ENCODE measurements around the gene NCOA7. TPM values are rescaled to one million over a fixed set of nuclear protein-coding genes. Genes with fewer than 3 reads are reported as not detected.

NCOA7 gene
- total RNA-seq, 1 experiment from 2014 or later = 9.4 TPM

GRCh38 chr6:125955973-125956372 lies 165.2 kb downstream of the NCOA7 start:
- Histone ChIP-seq H2AK5ac (ENCODE audit: insufficient read length, low read length) (no peak overlapping the region), H3K9ac (ENCODE audit: extremely low read depth, insufficient read length, low read length) (no peak overlapping the region), H3K79me2 (ENCODE audit: insufficient read depth, low read length) (no peaks in the 10 kb centered on the region), H3K18ac (ENCODE audit: insufficient read length, low read depth, low read length) (no peak overlapping the region), H3K23ac (ENCODE audit: insufficient read length, low read depth, low read length) (no peak overlapping the region), H3K27me3 (ENCODE audit: insufficient read depth, low read length) (no peaks in the 10 kb centered on the region), H3T11ph (ENCODE audit: low read length) (no peak overlapping the region), H4K8ac (replicated peaks; ENCODE audit: insufficient read length, low read depth, low read length) (no peak overlapping the region), H2BK20ac (ENCODE audit: low read depth, low read length, poor library complexity, severe bottlenecking) (no peak overlapping the region), H2BK5ac (ENCODE audit: insufficient read length, low read length) (no peak overlapping the region), H4K91ac (ENCODE audit: insufficient read length, low read depth, low read length) (no peak overlapping the region), H4K5ac (ENCODE audit: insufficient read length, low read depth, low read length) (no peak overlapping the region), H3K4me1 (ENCODE audit: insufficient read depth, low read length) (0 out of 2 replicates have a peak, but pooled peaks cover 2% of the 10 kb centered on the region), H3K9me3 (ENCODE audit: control insufficient read depth, low read depth, low read length) (no peaks in the 10 kb centered on the region), H2BK15ac (ENCODE audit: low read depth, low read length) (no peak overlapping the region), H3K4ac (ENCODE audit: low read depth, low read length) (no peak overlapping the region), H3K4me2 (ENCODE audit: insufficient read depth, insufficient read length, low read length) (peak overlapping the region; percentile 3), H4K20me1 (ENCODE audit: control insufficient read depth, insufficient read depth, insufficient read length) (no peaks in the 10 kb centered on the region), H3K14ac (ENCODE audit: insufficient read depth, low read length) (no peak overlapping the region), H3K27ac (ENCODE audit: insufficient read length, low read depth, low read length) (no peak overlapping the region), H2BK12ac (ENCODE audit: insufficient read length, low read depth, low read length) (no peak overlapping the region), H2BK120ac (ENCODE audit: low read depth, low read length, poor library complexity, severe bottlenecking) (no peak overlapping the region), H2AFZ (ENCODE audit: low read length) (no peak overlapping the region), H3K79me1 (ENCODE audit: insufficient read depth, low read depth, low read length, poor library complexity, severe bottlenecking) (no peaks in the 10 kb centered on the region), H3K56ac (ENCODE audit: insufficient read length, low read depth, low read length) (no peak overlapping the region), H3K23me2 (ENCODE audit: insufficient read length, low read depth, low read length, poor library complexity, severe bottlenecking) (no peaks in the 10 kb centered on the region)
- no CpG with 5 or more reads among the region's 5 CpGs for WGBS (ENCODE audit: extremely low coverage, insufficient read length, low lambda C conversion rate)
- Mint-ChIP-seq H3K27me3 (ENCODE audit: low read depth) (peaks cover 4% of the 10 kb centered on the region), H3K4me3 (no peak overlapping the region; a peak in 3 of 5 replicates), H3K36me3 (ENCODE audit: insufficient read depth in 1 of 3, low read depth in 3 of 3) (peaks cover 0 to 6% (median 0%) of the 10 kb centered on the region in 3 experiments; a peak in 3 of 7 replicates), H3K9me3 (peaks cover 5 to 11% of the 10 kb centered on the region in 2 experiments; a peak in 3 of 5 replicates), H3K4me1 (peaks cover 3 to 5% of the 10 kb centered on the region in 2 experiments; a peak in 2 of 4 replicates), H3K27ac (no peak overlapping the region; a peak in 1 of 7 replicates)
- no peak for DNase-seq
- TF ChIP-seq, protein P1, sequence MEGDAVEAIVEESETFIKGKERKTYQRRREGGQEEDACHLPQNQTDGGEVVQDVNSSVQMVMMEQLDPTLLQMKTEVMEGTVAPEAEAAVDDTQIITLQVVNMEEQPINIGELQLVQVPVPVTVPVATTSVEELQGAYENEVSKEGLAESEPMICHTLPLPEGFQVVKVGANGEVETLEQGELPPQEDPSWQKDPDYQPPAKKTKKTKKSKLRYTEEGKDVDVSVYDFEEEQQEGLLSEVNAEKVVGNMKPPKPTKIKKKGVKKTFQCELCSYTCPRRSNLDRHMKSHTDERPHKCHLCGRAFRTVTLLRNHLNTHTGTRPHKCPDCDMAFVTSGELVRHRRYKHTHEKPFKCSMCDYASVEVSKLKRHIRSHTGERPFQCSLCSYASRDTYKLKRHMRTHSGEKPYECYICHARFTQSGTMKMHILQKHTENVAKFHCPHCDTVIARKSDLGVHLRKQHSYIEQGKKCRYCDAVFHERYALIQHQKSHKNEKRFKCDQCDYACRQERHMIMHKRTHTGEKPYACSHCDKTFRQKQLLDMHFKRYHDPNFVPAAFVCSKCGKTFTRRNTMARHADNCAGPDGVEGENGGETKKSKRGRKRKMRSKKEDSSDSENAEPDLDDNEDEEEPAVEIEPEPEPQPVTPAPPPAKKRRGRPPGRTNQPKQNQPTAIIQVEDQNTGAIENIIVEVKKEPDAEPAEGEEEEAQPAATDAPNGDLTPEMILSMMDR (conservative IDR thresholded peaks at IDR 0.05) = no peak
